Hepatocyte (in vitro differentiated cells): ENCODE results near the gene C3orf20. TPM values are rescaled to one million over a fixed set of nuclear protein-coding genes. Genes with fewer than 3 reads are reported as not detected.

ENCODE experiments used
- DNase-seq: peaks from one replicate; pipeline ENCODE4 v3.0.0-alpha.2; 2016; ENCODE audit warnings: low spot score
- H2AFZ ChIP-seq: fragments of 200-600 bp; sonication (generic); 2 replicates; pipeline ENCODE4 v1.6.0; 2016; ENCODE audit warnings: antibody characterized with exemption, mild to moderate bottlenecking
- H3K27ac ChIP-seq: fragments of 200-600 bp; sonication (generic); 2 replicates; pipeline ENCODE4 v1.5.1; 2016; ENCODE audit warnings: mild to moderate bottlenecking
- H3K27me3 ChIP-seq: fragments of 200-600 bp; sonication (generic); 2 replicates; pipeline ENCODE4 v1.6.1; 2016
- H3K36me3 ChIP-seq: fragments of 200-600 bp; sonication (generic); replicated peaks from 2 replicates; pipeline ENCODE4 v1.5.1; 2016; ENCODE audit warnings: low read depth; ENCODE audit not compliant: insufficient read depth
- H3K4me1 ChIP-seq: fragments of 200-600 bp; sonication (generic); 2 replicates; pipeline ENCODE4 v1.5.1; 2016; ENCODE audit warnings: mild to moderate bottlenecking, moderate library complexity; ENCODE audit not compliant: insufficient read depth
- H3K4me2 ChIP-seq: fragments of 200-600 bp; sonication (generic); 2 replicates; pipeline ENCODE4 v1.6.0; 2016
- H3K4me3 ChIP-seq: fragments of 200-600 bp; sonication (generic); 2 replicates; pipeline ENCODE4 v1.5.1; 2016; ENCODE audit warnings: mild to moderate bottlenecking
- H3K79me2 ChIP-seq: fragments of 200-600 bp; sonication (generic); 2 replicates; pipeline ENCODE4 v1.6.0; 2017; ENCODE audit warnings: mild to moderate bottlenecking
- H3K9me2 ChIP-seq: fragments of 200-600 bp; sonication (generic); replicated peaks from 2 replicates; pipeline ENCODE4 v1.6.0; 2017; ENCODE audit warnings: mild to moderate bottlenecking; ENCODE audit not compliant: insufficient read depth
- H3K9me3 ChIP-seq: fragments of 200-600 bp; sonication (generic); 2 replicates; pipeline ENCODE4 v1.5.1; 2016; ENCODE audit warnings: low read depth, mild to moderate bottlenecking
- H4K20me1 ChIP-seq: fragments of 200-600 bp; sonication (generic); 2 replicates; pipeline ENCODE4 v1.6.0; 2016; ENCODE audit warnings: mild to moderate bottlenecking; ENCODE audit not compliant: insufficient read depth, poor library complexity, severe bottlenecking
- EZH2 ChIP-seq: fragments of 200-600 bp; sonication (generic); IDR thresholded peaks from 2 replicates; pipeline ENCODE4 v1.6.1; 2016; ENCODE audit warnings: antibody characterized with exemption, mild to moderate bottlenecking, borderline replicate concordance
- EZH2phosphoT487 ChIP-seq: fragments of 200-600 bp; sonication (generic); IDR thresholded peaks from one replicate; pipeline ENCODE4 v1.6.1; 2018; ENCODE audit warnings: antibody characterized with exemption, mild to moderate bottlenecking, low read depth, moderate library complexity; ENCODE audit not compliant: unreplicated experiment, severe bottlenecking
- WGBS: methylation state at CpG from one replicate; pipeline ENCODE4 v1.1.6; 2016; ENCODE audit warnings: low lambda C conversion rate; ENCODE audit errors: missing lambda C conversion rate; 5-methylcytosine and 5-hydroxymethylcytosine counted together
- polyA plus RNA-seq: library from polyadenylated mRNA; unstranded; fragments of >200 nt; fragmentation: Nextera tagmentation; extraction: Ambion mirVana; gene quantifications from 2 replicates; pipeline ENCODE4 v1.2.1, GENCODE V29; 2016
- total RNA-seq: library from RNA; depleted of rRNA; stranded (reverse); fragments of >200 nt; gene quantifications from 2 replicates; pipeline ENCODE4 v1.2.3, GENCODE V29; 2014
- TF ChIP-seq, protein P1 (sequence below): fragments of 200-600 bp; sonication (generic); IDR thresholded peaks from 2 replicates; pipeline ENCODE4 v1.5.1; 2016; ENCODE audit warnings: antibody characterized with exemption, mild to moderate bottlenecking; ENCODE audit not compliant: poor library complexity

C3orf20 gene
- total and polyA plus RNA-seq, 2 experiments from 2014 or later = 0.07 TPM; not detected in 1

DNA sequence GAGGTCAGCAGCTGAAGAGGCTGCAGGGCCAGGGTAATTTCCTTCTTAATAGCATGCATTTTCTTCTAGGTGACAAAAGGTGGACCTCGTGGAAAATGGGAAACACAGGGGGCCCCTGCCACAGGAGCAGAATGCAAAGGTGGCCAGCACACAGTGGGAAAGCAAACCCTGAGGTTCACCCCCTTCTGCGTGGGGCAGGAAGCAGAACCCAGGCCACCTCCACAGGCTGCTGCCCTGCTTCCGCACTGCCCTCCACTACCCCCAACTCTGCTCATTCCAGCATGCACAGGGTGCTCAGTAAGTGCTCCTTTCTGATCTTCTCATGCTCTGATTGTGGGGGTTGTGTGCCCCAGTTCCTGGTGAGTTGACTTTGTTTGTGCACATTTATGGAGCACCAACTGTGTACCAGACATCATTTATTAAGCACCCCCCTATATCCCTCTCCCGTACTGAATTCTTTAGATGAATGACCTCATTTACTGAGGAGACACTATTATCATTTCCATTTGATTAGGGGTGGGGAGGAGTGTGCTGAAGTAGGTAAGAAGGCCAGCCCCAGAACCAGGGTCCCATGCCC, 131.1 kb downstream of the C3orf20 start:
- no peak for DNase-seq
- WGBS = 76% methylated on average over 4 of the region's 4 CpGs

DNA sequence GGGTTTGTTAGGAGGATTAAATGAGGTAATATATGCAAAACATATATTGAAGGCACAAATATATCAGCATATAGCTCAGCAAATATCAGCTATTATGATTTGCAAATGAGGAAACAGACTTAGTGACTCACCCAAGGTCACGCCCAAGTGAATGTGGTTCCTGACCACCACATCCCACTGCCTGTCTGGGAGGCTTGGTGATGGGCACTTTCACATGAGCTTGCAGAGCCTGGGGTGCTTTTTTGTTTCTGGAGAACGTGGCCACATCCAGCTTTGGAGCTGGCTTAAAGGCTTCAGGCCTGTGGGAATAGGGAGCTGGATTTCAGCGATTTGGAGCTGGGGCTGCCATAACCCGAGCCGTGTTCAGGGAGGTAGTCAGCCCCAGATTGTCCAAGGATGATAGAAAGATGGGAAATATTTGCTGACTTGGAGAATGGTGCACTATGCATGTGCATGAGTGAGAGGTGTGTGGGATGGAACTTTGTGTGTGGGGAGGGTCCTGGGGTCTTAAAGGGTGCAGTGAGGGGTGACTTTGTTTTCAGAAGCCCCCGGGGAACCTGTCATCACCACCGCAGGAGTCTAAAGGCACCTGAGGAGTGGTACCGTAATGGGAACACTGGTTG, 131.8 kb downstream of the C3orf20 start:
- peaks cover 35% of the 10 kb centered on the region for H3K27me3 ChIP-seq
- H3K79me2 ChIP-seq = no peaks in the 10 kb centered on the region
- H3K9me3 ChIP-seq = no peaks in the 10 kb centered on the region
- no peak for DNase-seq
- TF ChIP-seq EZH2phosphoT487 (no peak), EZH2 (no peak)
- TF ChIP-seq, protein P1, sequence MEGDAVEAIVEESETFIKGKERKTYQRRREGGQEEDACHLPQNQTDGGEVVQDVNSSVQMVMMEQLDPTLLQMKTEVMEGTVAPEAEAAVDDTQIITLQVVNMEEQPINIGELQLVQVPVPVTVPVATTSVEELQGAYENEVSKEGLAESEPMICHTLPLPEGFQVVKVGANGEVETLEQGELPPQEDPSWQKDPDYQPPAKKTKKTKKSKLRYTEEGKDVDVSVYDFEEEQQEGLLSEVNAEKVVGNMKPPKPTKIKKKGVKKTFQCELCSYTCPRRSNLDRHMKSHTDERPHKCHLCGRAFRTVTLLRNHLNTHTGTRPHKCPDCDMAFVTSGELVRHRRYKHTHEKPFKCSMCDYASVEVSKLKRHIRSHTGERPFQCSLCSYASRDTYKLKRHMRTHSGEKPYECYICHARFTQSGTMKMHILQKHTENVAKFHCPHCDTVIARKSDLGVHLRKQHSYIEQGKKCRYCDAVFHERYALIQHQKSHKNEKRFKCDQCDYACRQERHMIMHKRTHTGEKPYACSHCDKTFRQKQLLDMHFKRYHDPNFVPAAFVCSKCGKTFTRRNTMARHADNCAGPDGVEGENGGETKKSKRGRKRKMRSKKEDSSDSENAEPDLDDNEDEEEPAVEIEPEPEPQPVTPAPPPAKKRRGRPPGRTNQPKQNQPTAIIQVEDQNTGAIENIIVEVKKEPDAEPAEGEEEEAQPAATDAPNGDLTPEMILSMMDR = no peak
- no peak overlapping the region for H3K27ac ChIP-seq
- H3K36me3 ChIP-seq = no peaks in the 10 kb centered on the region
- peaks cover 17% of the 10 kb centered on the region for H3K4me1 ChIP-seq
- no peak overlapping the region for H3K4me3 ChIP-seq
- 78% methylated on average over 8 of the region's 8 CpGs for WGBS
- no peak overlapping the region for H2AFZ ChIP-seq
- no peaks in the 10 kb centered on the region for H3K9me2 ChIP-seq
- H3K4me2 ChIP-seq = no peak overlapping the region
- H4K20me1 ChIP-seq = no peaks in the 10 kb centered on the region

More for the DNA sequence above, 131.1 kb downstream of the C3orf20 start:
- Histone ChIP-seq H3K4me3 (no peak overlapping the region), H3K9me3 (no peaks in the 10 kb centered on the region), H4K20me1 (no peaks in the 10 kb centered on the region), H3K36me3 (no peaks in the 10 kb centered on the region), H3K27ac (no peak overlapping the region), H3K27me3 (peaks cover 28% of the 10 kb centered on the region), H3K4me1 (peaks cover 17% of the 10 kb centered on the region), H3K9me2 (no peaks in the 10 kb centered on the region), H3K4me2 (no peak overlapping the region), H3K79me2 (no peaks in the 10 kb centered on the region), H2AFZ (no peak overlapping the region)
- TF ChIP-seq EZH2 = no peak
- TF ChIP-seq, protein P1 = no peak
- TF ChIP-seq EZH2phosphoT487 = no peak

DNA sequence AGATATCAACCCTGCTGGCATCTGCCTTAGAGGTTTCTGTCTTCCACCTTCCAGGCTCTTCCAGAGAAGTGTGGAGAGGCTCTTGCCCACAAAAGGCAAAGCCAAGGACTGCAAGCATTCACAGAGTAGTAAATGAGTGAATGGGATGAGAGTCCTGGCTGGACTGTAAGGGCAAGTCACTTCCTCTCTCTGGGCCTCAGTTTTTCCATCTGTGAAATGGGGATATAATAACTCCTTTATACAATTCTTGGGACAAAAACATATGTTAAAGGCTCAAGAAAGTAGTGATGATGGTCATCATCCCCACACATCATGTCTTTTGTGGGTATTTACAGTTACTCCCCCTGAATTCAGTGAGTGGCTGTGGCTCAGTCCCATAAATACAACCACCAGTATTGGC, 133.1 kb downstream of the C3orf20 start:
- no peaks in the 10 kb centered on the region for H3K9me3 ChIP-seq
- H3K27ac ChIP-seq = no peak overlapping the region
- TF ChIP-seq EZH2phosphoT487 (no peak), EZH2 (no peak)
- TF ChIP-seq, protein P1 = no peak
- peaks cover 14% of the 10 kb centered on the region for H3K4me1 ChIP-seq
- no peak overlapping the region for H3K4me2 ChIP-seq
- peaks cover 48% of the 10 kb centered on the region for H3K27me3 ChIP-seq
- no peak overlapping the region for H2AFZ ChIP-seq
- no peaks in the 10 kb centered on the region for H4K20me1 ChIP-seq
- no peak for DNase-seq
- no peaks in the 10 kb centered on the region for H3K36me3 ChIP-seq
- H3K79me2 ChIP-seq = no peaks in the 10 kb centered on the region
- H3K4me3 ChIP-seq = no peak overlapping the region
- no peaks in the 10 kb centered on the region for H3K9me2 ChIP-seq
